Chondrocyte (in vitro differentiated cells): ENCODE results near the gene ODAPH. TPM values are rescaled to one million over a fixed set of nuclear protein-coding genes. Genes with fewer than 3 reads are reported as not detected.
"Not testable (repeated sequence)": the region's sequence is repeated elsewhere in the genome, so short reads cannot be mapped to it uniquely, and the experiment has no call there.

Experiments used
- DNase-seq: peaks from one replicate; pipeline ENCODE4 v3.0.0; 2021; ENCODE audit warnings: mixed read lengths, low spot score
- H3K27ac Mint-ChIP-seq: one replicate; pipeline ENCODE4 v1.8.0; 2021; ENCODE audit warnings: mild to moderate bottlenecking, moderate library complexity, mixed read lengths; ENCODE audit not compliant: unreplicated experiment
- H3K27me3 Mint-ChIP-seq: 2 replicates; pipeline ENCODE4 v1.8.0; 2021; ENCODE audit warnings: low read depth, mixed read lengths
- H3K36me3 Mint-ChIP-seq: 2 replicates; pipeline ENCODE4 v1.8.0; 2021; ENCODE audit warnings: low read depth, mixed read lengths
- H3K4me1 Mint-ChIP-seq: 2 replicates; pipeline ENCODE4 v1.8.0; 2021; ENCODE audit warnings: low read depth, mild to moderate bottlenecking, mixed read lengths
- H3K4me3 Mint-ChIP-seq: one replicate; pipeline ENCODE4 v1.8.0; 2021; ENCODE audit warnings: mild to moderate bottlenecking, moderate library complexity, mixed read lengths; ENCODE audit not compliant: unreplicated experiment
- H3K9me3 Mint-ChIP-seq: 2 replicates; pipeline ENCODE4 v1.8.0; 2021; ENCODE audit warnings: low read depth, mixed read lengths
- CTCF ChIP-seq: fragments of 200-600 bp; sonication (generic); IDR thresholded peaks from 2 replicates; pipeline ENCODE4 v1.5.0; 2021; ENCODE audit warnings: antibody characterized with exemption, mild to moderate bottlenecking, moderate library complexity
- total RNA-seq: library from RNA; stranded (reverse); gene quantifications from 3 replicates; pipeline ENCODE4 v1.2.1, GENCODE V29; 2021

Gene ODAPH
- total RNA-seq, 1 donor from 2014 or later, result not detected

GRCh38 chr4:75525910-75526309, 30.0 kb upstream of the ODAPH start:
- Mint-ChIP-seq H3K4me3 (no peak overlapping the region), H3K27me3 (no peaks in the 10 kb centered on the region), H3K4me1 (peaks cover 3% of the 10 kb centered on the region), H3K27ac (no peak overlapping the region), H3K9me3 (peaks cover 3% of the 10 kb centered on the region), H3K36me3 (peaks cover 23% of the 10 kb centered on the region)
- no peak for DNase-seq
- no peak for TF ChIP-seq CTCF

- TF ChIP-seq CTCF, result no peak
- H3K36me3 Mint-ChIP-seq, result peaks cover 36% of the 10 kb centered on the region
- no peak overlapping the region for H3K4me3 Mint-ChIP-seq
- H3K27me3 Mint-ChIP-seq, result no peaks in the 10 kb centered on the region
- H3K9me3 Mint-ChIP-seq, result peaks cover 16% of the 10 kb centered on the region
- H3K4me1 Mint-ChIP-seq, result no peaks in the 10 kb centered on the region
- H3K27ac Mint-ChIP-seq, result no peak overlapping the region
- DNase-seq, result no peak
Measured at GRCh38 chr4:75527482-75527881, 28.4 kb upstream of the ODAPH start.

GRCh38 chr4:75530556-75531322, 25.1 kb upstream of the ODAPH start:
- H3K27ac Mint-ChIP-seq, result no peak overlapping the region
- H3K36me3 Mint-ChIP-seq, result peaks cover 39% of the 10 kb centered on the region
- peaks cover 27% of the 10 kb centered on the region for H3K9me3 Mint-ChIP-seq
- TF ChIP-seq CTCF, result no peak
- no peaks in the 10 kb centered on the region for H3K4me1 Mint-ChIP-seq
- H3K4me3 Mint-ChIP-seq, result no peak overlapping the region
- no peaks in the 10 kb centered on the region for H3K27me3 Mint-ChIP-seq
- DNase-seq, result no peak

- Mint-ChIP-seq H3K9me3 (peaks cover 29% of the 10 kb centered on the region), H3K36me3 (peaks cover 36% of the 10 kb centered on the region)
- not testable (repeated sequence) for H3K27me3 Mint-ChIP-seq, H3K4me1 Mint-ChIP-seq, H3K27ac Mint-ChIP-seq, DNase-seq, H3K4me3 Mint-ChIP-seq
Measured at GRCh38 chr4:75531536-75532143, 24.2 kb upstream of the ODAPH start.

- H3K9me3 Mint-ChIP-seq, result peaks cover 34% of the 10 kb centered on the region
- H3K27ac Mint-ChIP-seq, H3K4me3 Mint-ChIP-seq, DNase-seq, H3K27me3 Mint-ChIP-seq, H3K4me1 Mint-ChIP-seq: not testable (repeated sequence)
- peaks cover 34% of the 10 kb centered on the region for H3K36me3 Mint-ChIP-seq
Measured at GRCh38 chr4:75533339-75533887, 22.5 kb upstream of the ODAPH start.

- not testable (repeated sequence) for H3K4me3 Mint-ChIP-seq, H3K27ac Mint-ChIP-seq, H3K27me3 Mint-ChIP-seq, H3K4me1 Mint-ChIP-seq, DNase-seq
- Mint-ChIP-seq H3K36me3 (peaks cover 34% of the 10 kb centered on the region), H3K9me3 (peaks cover 38% of the 10 kb centered on the region)
Measured at GRCh38 chr4:75533926-75534325, 21.9 kb upstream of the ODAPH start.

GRCh38 chr4:75537308-75537707, 18.6 kb upstream of the ODAPH start:
- not testable (repeated sequence) for H3K4me1 Mint-ChIP-seq, H3K27ac Mint-ChIP-seq, H3K4me3 Mint-ChIP-seq, DNase-seq, H3K27me3 Mint-ChIP-seq
- Mint-ChIP-seq H3K9me3 (peaks cover 24% of the 10 kb centered on the region), H3K36me3 (peaks cover 15% of the 10 kb centered on the region)
